ENCODE data around the gene MSL3.

The MSL3 gene, protein sequence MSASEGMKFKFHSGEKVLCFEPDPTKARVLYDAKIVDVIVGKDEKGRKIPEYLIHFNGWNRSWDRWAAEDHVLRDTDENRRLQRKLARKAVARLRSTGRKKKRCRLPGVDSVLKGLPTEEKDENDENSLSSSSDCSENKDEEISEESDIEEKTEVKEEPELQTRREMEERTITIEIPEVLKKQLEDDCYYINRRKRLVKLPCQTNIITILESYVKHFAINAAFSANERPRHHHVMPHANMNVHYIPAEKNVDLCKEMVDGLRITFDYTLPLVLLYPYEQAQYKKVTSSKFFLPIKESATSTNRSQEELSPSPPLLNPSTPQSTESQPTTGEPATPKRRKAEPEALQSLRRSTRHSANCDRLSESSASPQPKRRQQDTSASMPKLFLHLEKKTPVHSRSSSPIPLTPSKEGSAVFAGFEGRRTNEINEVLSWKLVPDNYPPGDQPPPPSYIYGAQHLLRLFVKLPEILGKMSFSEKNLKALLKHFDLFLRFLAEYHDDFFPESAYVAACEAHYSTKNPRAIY

GRCh38 chrX:11757719-11758399, at the start of gene MSL3:
TSS of gene MSL3 (plus strand) at chrX:11758237. CDS start at chrX:11758264, 27 bp downstream.
- DNase-seq (ENCODE audit: low read depth): no peak

- no peak for DNase-seq (ENCODE audit: low read depth)
Observed at GRCh38 chrX:11722304-11722703, 35.7 kb upstream of the MSL3 start.

- no peak for DNase-seq (ENCODE audit: low read depth)
Observed at GRCh38 chrX:11724122-11725017, 33.7 kb upstream of the MSL3 start.

GRCh38 chrX:11725631-11726442, 32.2 kb upstream of the MSL3 start:
- DNase-seq (ENCODE audit: low read depth): no peak

GRCh38 chrX:11728556-11728955, 29.5 kb upstream of the MSL3 start:
- DNase-seq (ENCODE audit: low read depth): no peak

DNA sequence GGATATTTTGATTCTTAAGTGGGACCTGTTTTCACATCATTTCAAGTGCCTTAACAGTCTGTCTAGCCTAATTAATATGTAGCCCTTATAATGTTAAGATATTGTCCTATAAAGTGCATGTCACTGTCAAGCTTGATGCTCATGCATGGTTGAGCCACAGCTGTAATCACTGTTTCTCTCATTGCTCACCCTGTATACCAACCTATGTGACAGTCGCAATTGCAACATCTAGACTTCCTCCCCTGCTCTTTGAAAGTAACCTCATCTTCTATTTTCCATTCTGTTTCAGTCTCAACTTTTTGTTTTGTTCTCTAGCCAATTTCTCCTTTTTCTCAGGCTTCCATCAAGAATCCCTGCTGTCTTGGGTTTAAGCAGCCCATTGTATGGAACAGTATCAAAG, 24.4 kb upstream of the MSL3 start:
- no peak for DNase-seq (ENCODE audit: low read depth)

DNA sequence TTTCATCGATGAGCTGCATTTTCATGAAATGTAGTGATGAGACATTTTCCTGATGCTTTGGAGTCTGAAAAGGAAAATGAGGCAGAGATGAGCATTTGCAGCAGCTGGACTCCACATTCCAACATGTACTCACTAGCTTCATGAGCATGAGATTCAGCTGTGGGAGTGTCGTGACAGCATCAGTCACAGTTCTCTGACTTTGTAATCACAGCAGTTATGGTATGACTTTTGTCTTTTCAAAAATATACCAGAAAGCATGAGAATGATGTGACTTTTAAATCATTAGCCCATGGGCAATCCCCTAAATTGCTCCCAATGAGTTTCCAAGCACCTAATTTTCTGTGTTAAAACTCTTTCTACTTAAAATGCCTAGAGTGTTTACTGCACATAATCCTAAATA, 18.3 kb upstream of the MSL3 start:
- no peak for DNase-seq (ENCODE audit: low read depth)

DNA sequence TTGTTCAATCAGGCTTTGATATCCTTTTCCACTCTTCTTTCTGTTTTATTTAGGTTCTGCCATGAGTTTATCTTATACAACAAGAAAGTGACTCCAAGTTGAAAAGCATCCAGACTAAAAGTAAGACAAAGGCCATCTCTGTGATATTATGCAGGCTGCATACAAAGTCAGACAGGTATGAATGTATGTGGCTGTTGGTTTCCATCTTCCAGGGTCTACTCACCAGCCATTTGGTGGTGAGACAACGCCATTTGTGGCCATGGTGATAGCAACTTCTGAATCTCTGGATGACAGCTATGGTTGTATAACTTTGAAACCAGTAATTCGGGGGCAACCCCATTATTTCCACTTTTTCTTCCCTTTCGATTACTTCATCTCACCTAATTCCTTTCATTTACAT, 17.2 kb upstream of the MSL3 start:
- no peak for DNase-seq (ENCODE audit: low read depth)

GRCh38 chrX:11741574-11741973, 16.5 kb upstream of the MSL3 start:
- no peak for DNase-seq (ENCODE audit: low read depth)

DNA sequence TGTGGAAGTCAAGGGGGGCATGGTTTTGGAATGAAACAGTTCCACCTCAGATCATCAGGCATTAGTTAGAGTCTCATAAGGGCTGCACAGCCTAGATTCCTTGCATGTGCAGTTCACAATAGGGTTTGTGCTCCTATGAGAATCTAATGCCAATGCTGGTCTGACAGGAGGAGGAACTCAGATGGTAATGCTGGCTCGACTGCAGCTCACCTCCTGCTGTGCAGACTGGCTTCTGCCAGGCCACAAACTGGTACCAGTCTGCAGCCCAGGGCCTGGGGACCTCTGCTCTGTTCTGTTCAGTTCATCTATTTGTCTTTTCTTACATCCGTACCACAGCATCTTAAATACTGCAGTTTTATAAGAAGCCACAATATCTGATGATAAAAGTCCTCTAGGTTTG, 12.2 kb upstream of the MSL3 start:
- DNase-seq (ENCODE audit: low read depth): no peak

DNA sequence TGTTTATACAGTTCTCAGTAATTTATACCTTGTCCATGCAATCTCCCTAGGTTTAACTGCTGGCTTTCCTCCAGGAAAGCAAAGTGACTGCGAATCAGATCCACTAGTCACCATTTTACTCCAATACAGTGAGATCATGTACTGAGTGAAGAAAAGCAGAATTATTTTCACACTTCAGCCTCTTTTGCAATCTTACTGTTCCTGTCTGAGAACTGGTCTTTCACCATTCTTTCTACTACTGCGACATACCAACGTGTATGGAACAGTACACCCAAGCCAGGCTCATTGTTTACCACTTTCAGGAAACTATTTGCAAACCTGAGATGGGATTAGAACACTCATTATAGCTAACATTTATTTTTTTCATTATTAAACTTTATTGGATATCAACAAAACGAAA, 8.0 kb upstream of the MSL3 start:
- no peak for DNase-seq (ENCODE audit: low read depth)

DNA sequence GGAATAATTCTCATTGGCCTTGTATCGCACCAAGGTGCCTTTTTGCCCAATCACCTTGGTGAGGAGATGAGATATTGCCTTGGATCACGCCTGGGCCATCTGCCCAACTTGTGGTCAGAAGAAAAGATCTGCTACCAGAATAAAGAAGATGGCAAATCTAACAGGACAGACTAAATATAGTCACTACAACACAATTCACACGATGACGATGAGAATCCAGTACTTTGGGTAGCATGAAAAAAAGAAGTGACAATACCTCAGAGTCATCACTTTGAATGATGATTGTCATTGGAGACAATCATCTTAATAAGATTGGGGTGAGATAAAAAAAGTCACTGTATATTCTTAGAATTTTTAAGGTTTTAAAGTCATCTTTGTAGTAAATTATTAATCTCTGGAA, 7.3 kb upstream of the MSL3 start:
- DNase-seq (ENCODE audit: low read depth): no peak

DNA sequence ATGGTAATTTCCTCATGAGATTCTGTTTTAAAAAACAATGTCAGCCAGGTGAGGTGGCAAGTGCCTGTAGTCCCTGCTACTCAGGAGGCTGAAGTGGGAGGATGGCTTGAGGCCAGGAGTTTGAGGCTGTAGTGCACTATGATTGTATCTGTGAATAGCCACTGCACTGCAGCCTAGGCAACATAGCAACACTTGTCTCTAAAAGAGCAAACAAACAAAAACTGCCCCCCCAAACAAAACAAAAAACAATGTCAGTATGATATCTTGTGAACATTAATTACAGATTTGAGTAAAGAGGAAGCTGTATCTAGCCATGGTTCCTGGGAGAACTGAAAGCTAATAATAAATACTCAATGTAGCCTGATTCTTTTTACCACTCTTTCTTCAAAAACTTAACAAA, 6.8 kb upstream of the MSL3 start:
- no peak for DNase-seq (ENCODE audit: low read depth)

GRCh38 chrX:11753668-11754067, 4.4 kb upstream of the MSL3 start:
- no peak for DNase-seq (ENCODE audit: low read depth)

DNA sequence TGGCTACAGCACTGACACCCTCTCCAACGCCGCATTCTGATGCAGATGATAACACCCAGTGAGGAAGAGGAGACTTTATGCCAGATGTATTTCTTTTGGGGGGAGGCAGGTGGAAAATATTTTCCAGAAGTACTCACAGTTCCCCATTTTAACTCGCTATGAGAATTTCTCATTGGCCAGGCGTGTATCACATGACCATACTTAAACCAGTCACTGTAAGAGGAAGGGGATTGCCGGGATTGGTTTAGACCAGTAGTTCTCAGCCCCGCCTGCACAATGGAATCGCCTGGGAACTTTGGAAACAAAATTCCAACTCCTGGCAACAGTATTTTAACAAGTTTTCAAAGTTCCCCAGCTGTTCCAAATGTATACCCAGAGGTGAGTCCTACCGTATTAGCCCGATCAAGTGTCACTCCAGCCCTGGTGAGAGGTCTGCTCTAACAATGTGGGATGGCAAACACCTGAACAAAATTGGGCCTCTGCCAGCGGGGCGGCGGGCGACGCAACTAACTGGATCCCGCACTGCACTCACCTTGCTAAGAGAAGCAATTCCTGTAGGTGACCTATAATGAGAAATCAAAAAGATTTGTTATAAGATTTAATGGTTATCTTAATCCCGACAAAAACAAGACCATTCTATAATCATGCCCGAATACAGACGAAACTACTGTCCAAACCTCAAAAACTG, 2.9 kb upstream of the MSL3 start:
- no peak for DNase-seq (ENCODE audit: low read depth)

- DNase-seq (ENCODE audit: low read depth): no peak
Observed at GRCh38 chrX:11755724-11756123, 2.3 kb upstream of the MSL3 start.

GRCh38 chrX:11756354-11757318, 1.4 kb upstream of the MSL3 start:
- no peak for DNase-seq (ENCODE audit: low read depth)

DNA sequence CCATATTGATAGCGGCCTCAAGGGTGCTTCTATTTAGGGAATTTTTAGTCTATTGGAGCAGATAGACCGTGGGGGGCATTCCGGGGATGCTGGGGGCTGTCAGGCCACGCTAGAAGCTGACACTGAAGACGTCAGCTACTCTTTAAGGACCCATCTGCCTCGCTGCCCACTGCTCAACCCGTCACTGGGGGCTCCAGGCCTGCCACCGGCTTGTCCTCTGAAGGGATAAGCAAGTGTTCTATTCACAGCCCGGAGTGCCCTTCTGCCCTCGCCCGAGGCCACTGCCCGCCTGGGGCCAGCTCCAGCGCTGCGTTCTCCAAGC, 679 bp upstream of the MSL3 start:
- no peak for DNase-seq (ENCODE audit: low read depth)

DNA sequence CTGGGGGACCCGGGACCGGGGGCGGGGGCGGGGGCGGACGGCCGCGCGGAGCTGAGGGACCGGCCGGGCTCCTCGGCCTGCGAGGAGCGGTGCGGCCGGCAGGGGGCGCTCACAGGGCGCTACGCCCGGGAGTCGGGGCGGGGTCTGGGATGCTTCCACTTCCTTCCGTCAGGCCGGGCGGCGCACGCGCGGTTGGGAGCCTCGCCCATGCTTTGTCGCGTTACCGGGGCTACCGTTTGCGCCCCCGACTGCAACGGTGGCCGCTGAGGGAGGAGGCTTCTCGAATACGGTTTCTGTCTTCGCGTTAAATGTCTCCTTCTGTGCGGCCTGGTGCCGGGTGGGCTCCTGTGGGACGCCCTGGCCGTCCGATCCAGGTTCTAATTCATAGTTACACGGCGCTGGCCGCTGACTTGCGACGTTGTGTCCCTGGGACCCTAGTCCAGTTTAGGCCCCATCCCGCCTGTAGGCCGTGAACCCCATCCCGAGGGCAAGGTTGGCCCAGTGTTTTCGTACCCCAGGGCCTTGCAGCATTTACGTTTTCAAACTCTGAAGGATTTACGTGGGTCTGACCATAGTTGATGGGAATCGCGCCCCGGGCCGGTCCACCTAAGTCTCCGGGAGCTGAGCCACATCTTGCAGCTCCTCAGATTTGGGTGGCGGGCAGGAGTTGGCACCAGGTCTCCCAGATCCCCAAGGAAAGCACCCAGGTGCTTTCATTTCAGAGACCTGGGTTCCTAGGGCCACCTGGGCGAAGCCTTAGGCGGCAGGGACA, 549 bp downstream of the MSL3 start:
- DNase-seq (ENCODE audit: low read depth): no peak

Data from HS-5 (cell line).